ENCODE measurements around the gene PATL1. TPM values are rescaled to one million over a fixed set of nuclear protein-coding genes. Genes with fewer than 3 reads are reported as not detected.
"Not testable (repeated sequence)": the region's sequence is repeated elsewhere in the genome, so short reads cannot be mapped to it uniquely, and the experiment has no call there.

Gene PATL1
- polyA plus RNA-seq, 12 donors, result 17.5 to 37.2 (median 29.4) TPM; not detected in 1

GRCh38 chr11:59678813-59679165, 10.0 kb upstream of the PATL1 start:
- DNase-seq, result no peak

- DNase-seq, result no peak
Observed at GRCh38 chr11:59678118-59678812, 9.4 kb upstream of the PATL1 start.

- no peak for DNase-seq
Observed at GRCh38 chr11:59676205-59676604, 7.4 kb upstream of the PATL1 start.

- DNase-seq, result no peak
Observed at GRCh38 chr11:59674291-59674690, 5.5 kb upstream of the PATL1 start.

GRCh38 chr11:59673291-59673690, 4.5 kb upstream of the PATL1 start:
- no peak for DNase-seq

GRCh38 chr11:59671471-59671870, 2.6 kb upstream of the PATL1 start:
- DNase-seq, result no peak

GRCh38 chr11:59669611-59670009, 773 bp upstream of the PATL1 start:
- DNase-seq, result no peak

GRCh38 chr11:59668188-59668949, 468 bp downstream of the PATL1 start:
- peak; percentile 46 for DNase-seq

GRCh38 chr11:59667812-59668187, 1.0 kb downstream of the PATL1 start:
- DNase-seq, result no peak

- DNase-seq, result no peak
Observed at GRCh38 chr11:59666969-59667368, 1.9 kb downstream of the PATL1 start.

GRCh38 chr11:59660621-59661020, 8.2 kb downstream of the PATL1 start:
- DNase-seq, result no peak

- DNase-seq, result no peak
Observed at GRCh38 chr11:59659981-59660380, 8.9 kb downstream of the PATL1 start.

- no peak for DNase-seq
Observed at GRCh38 chr11:59658036-59658435, 10.8 kb downstream of the PATL1 start.

GRCh38 chr11:59654893-59655292, 13.9 kb downstream of the PATL1 start:
- DNase-seq, result no peak

- no peak for DNase-seq
Observed at GRCh38 chr11:59647245-59647980, 21.4 kb downstream of the PATL1 start.

GRCh38 chr11:59644528-59644927, 24.3 kb downstream of the PATL1 start:
- DNase-seq, result no peak

GRCh38 chr11:59643390-59643789, 25.4 kb downstream of the PATL1 start:
- DNase-seq, result no peak

- DNase-seq, result no peak
Observed at GRCh38 chr11:59641156-59641555, 27.7 kb downstream of the PATL1 start.

GRCh38 chr11:59630493-59630892, 38.3 kb downstream of the PATL1 start:
- DNase-seq, result no peak

- no peak for DNase-seq
Observed at GRCh38 chr11:59629996-59630395, 38.8 kb downstream of the PATL1 start.

GRCh38 chr11:59626969-59627368, 41.9 kb downstream of the PATL1 start:
- DNase-seq, result not testable (repeated sequence)

GRCh38 chr11:59625703-59626102, 43.1 kb downstream of the PATL1 start:
- no peak for DNase-seq

- no peak for DNase-seq
Observed at GRCh38 chr11:59617876-59618275, 51.0 kb downstream of the PATL1 start.

Measured in muscle of arm (tissue), 12 donors.